ENCODE results near the gene UGDH.

GRCh38 chr4:39518484-39518883, 8.8 kb downstream of the UGDH start:
- TF ChIP-seq CTCF (IDR thresholded peaks at IDR 0.05) (no peak), EZH2 (IDR thresholded peaks at IDR 0.05) (no peak)

Measured in neural progenitor cell (in vitro differentiated cells).